ENCODE data around the gene SSBP2. TPM values are rescaled to one million over a fixed set of nuclear protein-coding genes. Genes with fewer than 3 reads are reported as not detected.
A peak's percentile ranks its signal among the peaks of the same experiment; 100 is the strongest.
"Not testable (repeated sequence)": the region's sequence is repeated elsewhere in the genome, so short reads cannot be mapped to it uniquely, and the experiment has no call there.

Gene SSBP2
- total RNA-seq, 1 donor from 2014 or later, result 146 TPM

GRCh38 chr5:81409896-81410295 lies 341.0 kb downstream of the SSBP2 start:
- DNase-seq, result no peak
- Mint-ChIP-seq H3K36me3 (ENCODE audit: unreplicated experiment) (no peaks in the 10 kb centered on the region), H3K9me3 (ENCODE audit: unreplicated experiment) (no peaks in the 10 kb centered on the region), H3K4me1 (ENCODE audit: low read depth, unreplicated experiment) (peaks cover 20% of the 10 kb centered on the region), H3K27ac (ENCODE audit: unreplicated experiment) (no peak overlapping the region), H3K27me3 (ENCODE audit: unreplicated experiment) (no peaks in the 10 kb centered on the region), H3K4me3 (ENCODE audit: unreplicated experiment) (no peak overlapping the region)
- TF ChIP-seq CTCF (IDR thresholded peaks at IDR 0.05; ENCODE audit: partially characterized antibody, unreplicated experiment), result no peak

GRCh38 chr5:81409361-81409760 lies 341.5 kb downstream of the SSBP2 start:
- no peak for TF ChIP-seq CTCF (IDR thresholded peaks at IDR 0.05; ENCODE audit: partially characterized antibody, unreplicated experiment)
- H3K4me3 Mint-ChIP-seq (ENCODE audit: unreplicated experiment), result no peak overlapping the region
- no peaks in the 10 kb centered on the region for H3K27me3 Mint-ChIP-seq (ENCODE audit: unreplicated experiment)
- H3K27ac Mint-ChIP-seq (ENCODE audit: unreplicated experiment), result no peak overlapping the region
- H3K36me3 Mint-ChIP-seq (ENCODE audit: unreplicated experiment), result no peaks in the 10 kb centered on the region
- DNase-seq, result no peak
- no peaks in the 10 kb centered on the region for H3K9me3 Mint-ChIP-seq (ENCODE audit: unreplicated experiment)
- H3K4me1 Mint-ChIP-seq (ENCODE audit: low read depth, unreplicated experiment), result peaks cover 20% of the 10 kb centered on the region

- H3K4me1 Mint-ChIP-seq (ENCODE audit: low read depth, unreplicated experiment), result peaks cover 20% of the 10 kb centered on the region
- H3K36me3 Mint-ChIP-seq (ENCODE audit: unreplicated experiment), result no peaks in the 10 kb centered on the region
- H3K4me3 Mint-ChIP-seq (ENCODE audit: unreplicated experiment), result no peak overlapping the region
- DNase-seq, result no peak
- no peaks in the 10 kb centered on the region for H3K9me3 Mint-ChIP-seq (ENCODE audit: unreplicated experiment)
- no peaks in the 10 kb centered on the region for H3K27me3 Mint-ChIP-seq (ENCODE audit: unreplicated experiment)
- no peak overlapping the region for H3K27ac Mint-ChIP-seq (ENCODE audit: unreplicated experiment)
- TF ChIP-seq CTCF (IDR thresholded peaks at IDR 0.05; ENCODE audit: partially characterized antibody, unreplicated experiment), result no peak
Measured at GRCh38 chr5:81408496-81408895, 342.4 kb downstream of the SSBP2 start.

- DNase-seq; H3K27me3 Mint-ChIP-seq (ENCODE audit: unreplicated experiment); H3K27ac Mint-ChIP-seq (ENCODE audit: unreplicated experiment); H3K9me3 Mint-ChIP-seq (ENCODE audit: unreplicated experiment); H3K4me3 Mint-ChIP-seq (ENCODE audit: unreplicated experiment); H3K36me3 Mint-ChIP-seq (ENCODE audit: unreplicated experiment): not testable (repeated sequence)
- H3K4me1 Mint-ChIP-seq (ENCODE audit: low read depth, unreplicated experiment), result peaks cover 20% of the 10 kb centered on the region
Measured at GRCh38 chr5:81407811-81408210, 343.1 kb downstream of the SSBP2 start.

GRCh38 chr5:81405126-81405891 lies 345.6 kb downstream of the SSBP2 start:
- Mint-ChIP-seq H3K36me3 (ENCODE audit: unreplicated experiment) (no peaks in the 10 kb centered on the region), H3K27me3 (ENCODE audit: unreplicated experiment) (no peaks in the 10 kb centered on the region), H3K9me3 (ENCODE audit: unreplicated experiment) (no peaks in the 10 kb centered on the region), H3K4me1 (ENCODE audit: low read depth, unreplicated experiment) (peaks cover 20% of the 10 kb centered on the region), H3K4me3 (ENCODE audit: unreplicated experiment) (no peak overlapping the region), H3K27ac (ENCODE audit: unreplicated experiment) (peak overlapping the region; percentile 76)
- DNase-seq, result peak; percentile 26
- TF ChIP-seq CTCF (IDR thresholded peaks at IDR 0.05; ENCODE audit: partially characterized antibody, unreplicated experiment), result no peak
